Measurements from ENCODE around the gene LMF1. TPM values are rescaled to one million over a fixed set of nuclear protein-coding genes. Genes with fewer than 3 reads are reported as not detected.

LMF1 gene
- total and polyA plus RNA-seq, 8 donors = 7.6 to 121 (median 15.8) TPM

GRCh38 chr16:1012722-1013592 lies 42.2 kb upstream of the LMF1 start:
- H3K4me1 ChIP-seq = no peaks in the 10 kb centered on the region
- H3K27me3 ChIP-seq = peaks cover 2 to 44% (median 20%) of the 10 kb centered on the region in 3 donors
- no peak for DNase-seq
- no peak for TF ChIP-seq POLR2AphosphoS5 (IDR thresholded peaks at IDR 0.05)
- TF ChIP-seq CTCF (IDR thresholded peaks at IDR 0.05) = no peak
- TF ChIP-seq POLR2A (IDR thresholded peaks at IDR 0.05) = no peak
- no peak for TF ChIP-seq EP300 (IDR thresholded peaks at IDR 0.05)
- no peak overlapping the region for H3K27ac ChIP-seq
- intact Hi-C loops (cut with DNase I; ENCODE audit: low total_unique reads) = no loop called here
- no peaks in the 10 kb centered on the region for H3K9me3 ChIP-seq
- no peak overlapping the region for H3K4me3 ChIP-seq
- no peaks in the 10 kb centered on the region for H3K36me3 ChIP-seq
- 64 to 89% (median 85%) methylated on average over 6 to 28 of the region's 28 CpGs for WGBS, 5 donors

GRCh38 chr16:1012135-1012534 lies 41.4 kb upstream of the LMF1 start:
- TF ChIP-seq CTCF (IDR thresholded peaks at IDR 0.05) (no peak), EP300 (IDR thresholded peaks at IDR 0.05) (no peak)
- intact Hi-C loops (cut with DNase I; ENCODE audit: low total_unique reads) = no loop called here

GRCh38 chr16:1011316-1012082 lies 40.7 kb upstream of the LMF1 start:
- Histone ChIP-seq H3K4me3 (no peak overlapping the region), H3K27ac (no peak overlapping the region), H3K36me3 (no peaks in the 10 kb centered on the region), H3K27me3 (peaks cover 2 to 51% (median 26%) of the 10 kb centered on the region in 3 donors), H3K9me3 (no peaks in the 10 kb centered on the region), H3K4me1 (no peaks in the 10 kb centered on the region)
- intact Hi-C loops (cut with DNase I; ENCODE audit: low total_unique reads) = no loop called here
- 74 to 85% (median 79%) methylated on average over 33 to 37 of the region's 37 CpGs for WGBS, 5 donors
- DNase-seq = no peak
- TF ChIP-seq EP300 (IDR thresholded peaks at IDR 0.05) (no peak), POLR2AphosphoS5 (IDR thresholded peaks at IDR 0.05) (no peak), POLR2A (IDR thresholded peaks at IDR 0.05) (no peak), CTCF (IDR thresholded peaks at IDR 0.05) (no peak)

More at GRCh38 chr16:1012135-1012534, 41.4 kb upstream of the LMF1 start:
- H3K9me3 ChIP-seq = no peaks in the 10 kb centered on the region
- DNase-seq = no peak
- H3K27me3 ChIP-seq = peaks cover 2 to 51% (median 26%) of the 10 kb centered on the region in 3 donors
- H3K36me3 ChIP-seq = no peaks in the 10 kb centered on the region
- no peak overlapping the region for H3K27ac ChIP-seq
- H3K4me1 ChIP-seq = no peaks in the 10 kb centered on the region
- H3K4me3 ChIP-seq = no peak overlapping the region
- 75 to 88% (median 86%) methylated on average over 13 to 19 of the region's 19 CpGs for WGBS, 5 donors

GRCh38 chr16:1010815-1011214 lies 40.0 kb upstream of the LMF1 start:
- intact Hi-C loops (cut with DNase I; ENCODE audit: low total_unique reads) = no loop called here
- DNase-seq = no peak
- no peaks in the 10 kb centered on the region for H3K9me3 ChIP-seq
- H3K27me3 ChIP-seq = peaks cover 2 to 51% (median 26%) of the 10 kb centered on the region in 3 donors
- H3K27ac ChIP-seq = no peak overlapping the region
- H3K4me1 ChIP-seq = no peaks in the 10 kb centered on the region
- no peaks in the 10 kb centered on the region for H3K36me3 ChIP-seq
- no peak for TF ChIP-seq EP300 (IDR thresholded peaks at IDR 0.05)
- TF ChIP-seq POLR2A (IDR thresholded peaks at IDR 0.05) = no peak
- no peak for TF ChIP-seq POLR2AphosphoS5 (IDR thresholded peaks at IDR 0.05)
- TF ChIP-seq CTCF (IDR thresholded peaks at IDR 0.05) = no peak
- no peak overlapping the region for H3K4me3 ChIP-seq
- WGBS, 5 donors = 68 to 80% (median 72%) methylated on average over 10 to 16 of the region's 16 CpGs
